HFFc6 (cell line): ENCODE measurements around the gene FBP2. TPM values are rescaled to one million over a fixed set of nuclear protein-coding genes. Genes with fewer than 3 reads are reported as not detected.

Experiments used
- DNase-seq: peaks from one replicate; pipeline ENCODE4 v3.0.0-alpha.2; 2018
- H3K27ac Mint-ChIP-seq: 2 replicates; pipeline ENCODE4 v1.8.0; 2020; ENCODE audit warnings: mild to moderate bottlenecking, mixed read lengths
- H3K27me3 Mint-ChIP-seq: 2 replicates; pipeline ENCODE4 v1.8.0; 2021; ENCODE audit warnings: mild to moderate bottlenecking, moderate library complexity, mixed read lengths; ENCODE audit not compliant: insufficient read depth
- H3K36me3 Mint-ChIP-seq: 2 replicates; pipeline ENCODE4 v1.8.0; 2021; ENCODE audit warnings: low read depth, mixed read lengths
- H3K4me1 Mint-ChIP-seq: 2 replicates; pipeline ENCODE4 v1.8.0; 2020; ENCODE audit warnings: low read depth, mixed read lengths
- H3K4me3 Mint-ChIP-seq: 2 replicates; pipeline ENCODE4 v1.8.0; 2020; ENCODE audit warnings: mild to moderate bottlenecking, moderate library complexity, mixed read lengths
- H3K9me3 Mint-ChIP-seq: 2 replicates; pipeline ENCODE4 v1.8.0; 2020; ENCODE audit warnings: mild to moderate bottlenecking, mixed read lengths
- total RNA-seq, 6 experiments: library from RNA; stranded (reverse); fragmentation: NEBNext Ultra II Directional; extraction: Animal tissue kit (Norgen Biotek cat#: 25700); gene quantifications; 2 replicates in 1 of 6; 3 replicates in 5 of 6; pipeline ENCODE4 v1.2.3, GENCODE V29; 2021
- TF ChIP-seq, protein P1 (sequence below): fragments of 200-600 bp; sonication (generic); IDR thresholded peaks from 2 replicates; pipeline ENCODE4 v1.5.0; 2021; ENCODE audit warnings: antibody characterized with exemption, mild to moderate bottlenecking

Gene FBP2
- total RNA-seq, 6 experiments from 2014 or later = not detected

DNA sequence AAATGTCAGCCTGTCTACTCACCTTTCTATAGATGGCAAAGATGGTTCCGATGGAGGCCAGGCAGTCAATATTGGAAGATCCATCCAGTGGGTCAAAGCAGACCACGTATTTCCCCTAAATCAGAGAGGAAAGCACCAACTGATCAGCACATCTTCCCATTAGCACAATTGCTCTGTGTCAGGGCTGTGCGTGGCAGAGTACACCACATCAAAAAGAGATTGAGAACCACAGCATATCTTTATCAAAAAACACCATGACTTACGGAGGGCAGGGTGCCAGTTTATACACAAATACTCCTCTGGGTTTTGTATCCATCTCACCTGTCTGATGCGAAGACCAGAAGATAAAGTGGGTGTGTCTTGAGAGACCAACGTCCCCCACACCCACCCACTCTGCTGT is 9.1 kb downstream of the FBP2 start:
- no peak for DNase-seq
- no peak overlapping the region for H3K4me3 Mint-ChIP-seq
- H3K4me1 Mint-ChIP-seq = peaks cover 13% of the 10 kb centered on the region
- H3K27me3 Mint-ChIP-seq = peaks cover 17% of the 10 kb centered on the region
- H3K36me3 Mint-ChIP-seq = no peaks in the 10 kb centered on the region
- TF ChIP-seq, protein P1, sequence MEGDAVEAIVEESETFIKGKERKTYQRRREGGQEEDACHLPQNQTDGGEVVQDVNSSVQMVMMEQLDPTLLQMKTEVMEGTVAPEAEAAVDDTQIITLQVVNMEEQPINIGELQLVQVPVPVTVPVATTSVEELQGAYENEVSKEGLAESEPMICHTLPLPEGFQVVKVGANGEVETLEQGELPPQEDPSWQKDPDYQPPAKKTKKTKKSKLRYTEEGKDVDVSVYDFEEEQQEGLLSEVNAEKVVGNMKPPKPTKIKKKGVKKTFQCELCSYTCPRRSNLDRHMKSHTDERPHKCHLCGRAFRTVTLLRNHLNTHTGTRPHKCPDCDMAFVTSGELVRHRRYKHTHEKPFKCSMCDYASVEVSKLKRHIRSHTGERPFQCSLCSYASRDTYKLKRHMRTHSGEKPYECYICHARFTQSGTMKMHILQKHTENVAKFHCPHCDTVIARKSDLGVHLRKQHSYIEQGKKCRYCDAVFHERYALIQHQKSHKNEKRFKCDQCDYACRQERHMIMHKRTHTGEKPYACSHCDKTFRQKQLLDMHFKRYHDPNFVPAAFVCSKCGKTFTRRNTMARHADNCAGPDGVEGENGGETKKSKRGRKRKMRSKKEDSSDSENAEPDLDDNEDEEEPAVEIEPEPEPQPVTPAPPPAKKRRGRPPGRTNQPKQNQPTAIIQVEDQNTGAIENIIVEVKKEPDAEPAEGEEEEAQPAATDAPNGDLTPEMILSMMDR = no peak
- H3K9me3 Mint-ChIP-seq = no peaks in the 10 kb centered on the region
- H3K27ac Mint-ChIP-seq = no peak overlapping the region

DNA sequence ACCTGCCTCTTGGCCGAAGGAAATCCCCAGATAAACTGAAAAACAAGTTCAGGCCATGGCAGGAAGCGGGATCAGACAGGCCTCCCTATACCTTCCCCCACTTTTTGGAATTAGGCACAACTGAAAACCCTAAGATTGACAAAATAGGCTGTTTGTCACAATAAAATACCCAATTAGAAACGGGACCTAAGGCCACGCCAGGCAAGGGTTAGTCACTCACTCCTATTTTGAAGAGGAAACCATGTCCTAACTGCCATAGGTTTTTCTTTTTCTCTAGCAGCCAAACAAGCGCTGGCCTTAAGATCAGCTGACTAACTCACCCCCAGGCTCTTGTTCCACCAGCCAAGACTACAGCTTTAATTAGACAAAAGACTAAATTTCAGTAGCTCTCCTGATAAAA is 11.9 kb downstream of the FBP2 start:
- no peaks in the 10 kb centered on the region for H3K36me3 Mint-ChIP-seq
- no peaks in the 10 kb centered on the region for H3K9me3 Mint-ChIP-seq
- no peak for DNase-seq
- H3K27ac Mint-ChIP-seq = no peak overlapping the region
- peaks cover 7% of the 10 kb centered on the region for H3K27me3 Mint-ChIP-seq
- no peak overlapping the region for H3K4me3 Mint-ChIP-seq
- TF ChIP-seq, protein P1 = no peak
- peaks cover 5% of the 10 kb centered on the region for H3K4me1 Mint-ChIP-seq

DNA sequence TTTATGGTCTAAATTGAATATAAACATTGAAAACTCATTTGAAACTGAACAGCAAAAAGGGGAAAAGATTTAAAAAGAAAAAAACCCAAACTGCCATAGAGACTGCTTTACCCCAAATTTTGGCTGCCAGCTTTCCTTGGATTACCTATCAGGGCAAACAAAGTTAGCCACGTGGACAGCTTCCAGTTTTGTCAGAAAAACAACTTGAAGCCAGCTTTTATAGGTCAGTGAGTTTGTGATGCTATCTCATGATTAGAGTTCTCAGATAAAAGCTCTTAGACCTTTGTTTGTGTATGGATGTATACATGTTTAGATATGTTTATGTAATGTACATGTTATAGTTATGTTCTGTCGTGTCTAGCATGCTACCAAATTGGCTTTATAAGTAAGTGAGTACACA is 16.1 kb downstream of the FBP2 start:
- Mint-ChIP-seq H3K27me3 (peaks cover 2% of the 10 kb centered on the region), H3K27ac (no peak overlapping the region), H3K36me3 (no peaks in the 10 kb centered on the region), H3K4me1 (no peaks in the 10 kb centered on the region), H3K9me3 (no peaks in the 10 kb centered on the region), H3K4me3 (no peak overlapping the region)
- TF ChIP-seq, protein P1 = no peak
- no peak for DNase-seq

DNA sequence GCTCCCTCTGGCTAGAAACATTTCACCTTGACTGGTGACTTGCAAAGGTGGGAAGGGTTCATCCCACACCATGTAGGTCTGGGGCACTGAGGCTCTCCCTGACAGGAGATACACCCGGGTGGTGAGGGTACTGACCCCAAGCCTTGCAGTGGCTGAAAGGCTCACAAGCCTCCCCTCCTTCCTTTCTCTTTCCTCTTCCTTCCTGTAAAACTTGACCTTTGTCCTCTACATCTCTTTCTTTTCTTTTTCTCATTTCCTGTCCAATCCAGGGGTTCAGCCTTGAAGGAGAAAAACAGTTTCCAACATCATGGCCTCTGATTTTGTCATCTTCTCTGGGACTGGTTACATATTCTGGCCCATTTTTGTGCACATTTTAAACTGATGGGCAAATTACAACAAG is 16.6 kb downstream of the FBP2 start:
- Mint-ChIP-seq H3K4me3 (no peak overlapping the region), H3K27me3 (peaks cover 7% of the 10 kb centered on the region), H3K4me1 (no peaks in the 10 kb centered on the region), H3K27ac (no peak overlapping the region), H3K36me3 (no peaks in the 10 kb centered on the region), H3K9me3 (no peaks in the 10 kb centered on the region)
- TF ChIP-seq, protein P1 = no peak
- no peak for DNase-seq

DNA sequence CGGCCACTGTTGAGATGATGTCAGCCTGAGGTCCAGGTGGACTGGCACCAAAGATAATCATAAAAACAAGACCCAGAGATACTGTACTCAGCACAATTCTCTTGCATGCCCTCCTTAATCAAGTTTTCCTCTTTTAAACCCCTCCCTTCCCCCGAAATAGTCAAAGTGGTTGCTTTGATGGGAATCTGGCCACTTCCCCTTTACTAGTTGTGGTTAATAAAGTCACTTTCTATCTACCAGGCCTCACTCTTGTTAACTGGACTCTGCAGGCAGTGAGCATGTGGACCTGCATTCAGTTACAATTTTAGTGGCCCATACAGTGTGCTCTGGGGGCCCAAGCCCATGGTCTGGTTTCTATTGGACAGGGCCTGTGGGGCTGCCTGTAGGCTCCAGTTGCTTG is 17.5 kb downstream of the FBP2 start:
- no peaks in the 10 kb centered on the region for H3K9me3 Mint-ChIP-seq
- no peak overlapping the region for H3K27ac Mint-ChIP-seq
- peaks cover 14% of the 10 kb centered on the region for H3K27me3 Mint-ChIP-seq
- H3K4me3 Mint-ChIP-seq = no peak overlapping the region
- H3K36me3 Mint-ChIP-seq = no peaks in the 10 kb centered on the region
- H3K4me1 Mint-ChIP-seq = no peaks in the 10 kb centered on the region
- no peak for DNase-seq
- TF ChIP-seq, protein P1 = no peak
